Effector CD4-positive, alpha-beta T cell (primary cell): ENCODE data around the gene PTCD2.

Experiments
- DNase-seq: peaks from one replicate; pipeline ENCODE4 v3.0.0-alpha.2; 2020

The PTCD2 gene

GRCh38 chr5:72352616-72353015 lies 32.4 kb downstream of the PTCD2 start:
- DNase-seq = no peak

- DNase-seq = no peak
Measured at GRCh38 chr5:72353046-72353445, 32.9 kb downstream of the PTCD2 start.

DNA sequence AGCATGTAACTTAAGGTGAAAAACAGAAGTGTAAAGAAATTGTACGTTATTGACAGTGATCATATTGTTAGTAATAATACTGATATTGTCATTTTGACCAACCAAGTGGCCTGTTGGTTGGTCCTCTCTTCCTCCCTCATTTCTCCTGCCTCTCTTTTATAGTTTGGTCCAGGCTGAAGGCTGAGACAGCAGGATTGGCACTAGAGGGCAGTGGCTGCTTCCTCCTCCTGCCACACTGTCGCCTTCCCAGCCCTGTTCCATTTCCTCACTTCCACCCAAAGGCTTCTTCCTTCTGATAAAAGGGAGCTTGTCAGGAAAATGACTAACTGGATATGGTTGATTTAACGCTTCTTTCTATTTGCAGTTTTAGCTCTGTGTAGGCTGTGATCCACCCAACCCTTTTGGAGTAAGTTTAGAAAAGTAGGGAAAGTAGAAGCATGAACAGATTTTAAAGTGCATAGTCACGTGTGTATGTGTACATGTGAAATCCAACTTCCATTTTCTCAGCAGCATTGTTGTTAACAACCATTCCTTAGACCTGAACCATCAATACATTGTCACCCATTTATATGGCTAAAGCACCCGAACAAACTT lies 35.6 kb downstream of the PTCD2 start:
- DNase-seq = no peak

GRCh38 chr5:72356361-72356760 lies 36.2 kb downstream of the PTCD2 start:
- DNase-seq = no peak

GRCh38 chr5:72358925-72359324 lies 38.8 kb downstream of the PTCD2 start:
- no peak for DNase-seq

- DNase-seq = no peak
Measured at GRCh38 chr5:72359886-72360285, 39.7 kb downstream of the PTCD2 start.

DNA sequence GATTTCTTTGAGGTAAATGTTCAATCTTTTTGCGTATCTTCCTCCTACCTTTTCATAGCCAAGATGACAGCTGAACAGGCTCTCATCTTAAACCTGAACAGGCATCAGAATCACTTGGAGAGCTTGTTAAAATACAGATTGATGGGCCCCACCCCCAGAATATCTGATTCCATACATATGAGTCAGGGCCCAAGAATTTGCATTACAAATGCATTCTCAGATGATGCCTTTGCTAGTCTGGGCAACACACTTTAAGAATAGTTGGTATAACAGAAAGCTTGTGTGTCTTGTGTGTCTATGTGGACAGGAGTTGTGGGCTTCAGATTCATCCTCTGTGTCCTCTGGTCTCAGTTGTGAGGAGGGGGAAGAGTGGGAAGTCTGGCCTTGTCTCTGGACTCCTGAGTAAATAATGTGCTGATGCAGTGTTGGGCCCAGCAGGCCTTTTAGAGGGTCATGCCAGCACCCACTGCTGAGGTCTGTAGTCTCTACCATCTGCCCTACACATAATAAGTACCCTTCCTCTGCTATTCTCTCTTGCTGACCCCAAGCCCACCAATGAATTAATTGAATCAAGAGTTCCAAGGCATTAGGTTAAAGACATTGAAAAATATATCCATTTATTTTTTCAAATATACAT lies 43.1 kb downstream of the PTCD2 start:
- no peak for DNase-seq

- no peak for DNase-seq
Measured at GRCh38 chr5:72364171-72364570, 44.0 kb downstream of the PTCD2 start.

DNA sequence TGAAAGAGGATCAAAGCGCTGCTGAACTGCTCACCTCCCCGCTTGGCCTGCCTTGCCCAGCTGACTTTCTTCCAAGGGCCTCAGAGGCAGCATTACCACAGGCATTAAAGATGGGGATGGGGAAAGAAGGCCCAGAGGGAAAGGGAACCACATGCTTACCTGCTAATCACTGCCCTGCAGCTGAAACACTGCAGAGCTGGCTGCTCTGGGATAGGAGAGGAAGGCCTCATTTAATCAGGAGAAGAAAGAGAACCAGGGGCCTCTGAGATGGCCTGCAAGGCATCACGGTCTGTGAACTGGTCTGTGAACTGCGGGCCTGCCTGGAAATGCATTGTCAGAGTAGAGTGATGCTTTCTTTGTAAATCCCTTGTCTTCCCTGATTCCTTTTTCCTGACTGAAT lies 44.8 kb downstream of the PTCD2 start:
- no peak for DNase-seq

DNA sequence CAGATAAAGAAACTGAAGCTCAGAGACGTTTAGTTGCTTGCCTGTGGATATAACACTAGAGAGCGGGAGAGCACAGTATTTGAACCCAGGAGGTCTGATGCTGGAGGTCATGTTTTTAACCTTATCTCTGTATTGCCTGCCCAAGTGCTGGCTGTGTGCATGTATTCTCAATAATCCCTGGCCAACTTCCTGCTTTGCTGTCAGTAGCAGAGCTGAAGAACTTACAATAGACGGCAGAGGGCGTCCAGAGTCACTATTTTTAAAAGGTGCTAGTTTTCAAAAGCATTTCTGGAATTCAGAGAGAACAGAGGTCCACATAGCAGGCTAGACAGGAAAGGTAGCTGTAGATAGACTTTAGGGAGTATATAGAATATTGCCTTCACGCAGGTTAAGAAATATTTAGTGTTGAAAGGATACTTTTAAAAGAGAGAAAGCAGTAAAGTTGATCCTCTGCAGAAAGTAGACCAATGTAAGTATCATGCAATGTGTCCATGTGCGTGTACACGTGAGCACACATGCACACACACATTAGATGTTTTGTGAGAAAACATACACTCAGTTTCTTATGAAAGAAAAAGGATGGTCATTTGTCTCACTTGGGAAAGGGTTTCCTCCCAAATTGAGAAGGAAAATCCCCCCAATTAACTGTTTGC lies 46.3 kb downstream of the PTCD2 start:
- DNase-seq = no peak

GRCh38 chr5:72368271-72368670 lies 48.1 kb downstream of the PTCD2 start:
- no peak for DNase-seq

DNA sequence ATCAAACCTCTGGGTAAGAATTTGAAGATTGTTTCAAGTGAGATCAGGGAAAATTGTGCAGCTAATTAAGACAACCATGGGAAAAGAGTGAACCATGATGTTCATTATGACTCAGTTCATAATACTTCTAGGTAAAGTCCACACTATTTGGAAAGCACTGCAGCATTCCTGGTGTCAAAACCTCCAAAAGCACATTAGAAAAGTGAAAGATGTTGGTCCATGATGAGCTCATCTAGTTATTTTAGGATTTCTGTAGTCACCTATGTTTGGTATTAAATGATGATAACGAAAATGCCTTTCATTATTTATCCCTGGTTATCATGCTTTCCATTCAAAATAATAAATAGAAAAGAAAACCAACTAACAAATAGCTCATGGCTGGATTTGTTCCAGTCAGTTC lies 49.1 kb downstream of the PTCD2 start:
- DNase-seq = no peak

DNA sequence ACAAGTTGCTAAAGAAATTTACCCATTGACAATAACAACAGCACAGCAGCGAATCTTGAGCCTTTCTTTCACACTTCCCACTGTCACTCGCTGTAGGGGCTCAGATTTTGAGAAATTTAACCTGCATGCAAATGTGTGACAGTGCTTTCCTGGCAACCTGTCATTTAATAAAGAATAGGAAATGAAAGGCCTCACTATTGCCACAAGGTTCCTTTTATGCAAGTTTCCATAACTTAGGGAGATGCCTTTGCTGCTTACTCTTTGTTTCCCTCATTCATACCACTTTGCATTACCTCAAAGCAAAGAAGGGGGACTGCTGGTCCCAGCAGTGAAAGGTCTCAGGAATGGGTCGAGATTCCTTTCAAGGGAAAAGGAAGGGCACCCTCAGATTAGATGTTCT lies 49.5 kb downstream of the PTCD2 start:
- no peak for DNase-seq

DNA sequence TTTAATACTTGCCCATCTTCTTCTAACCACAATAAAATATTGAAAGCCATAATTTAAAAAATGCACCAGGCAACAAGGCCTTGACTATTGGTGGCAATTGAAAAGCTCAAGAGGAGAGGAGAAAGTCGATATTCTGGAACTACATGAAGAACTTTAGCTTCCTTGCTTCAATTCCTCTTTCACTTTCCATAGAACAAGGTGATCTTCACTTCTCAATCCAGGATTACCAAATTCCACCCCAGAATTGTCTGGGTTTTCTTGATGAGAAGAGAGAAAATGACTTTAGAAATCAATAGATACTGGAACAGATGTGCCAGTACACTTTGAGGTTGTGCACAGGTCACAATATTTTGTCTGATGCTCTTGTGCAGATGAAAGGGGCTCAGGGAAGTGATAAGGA lies 52.2 kb downstream of the PTCD2 start:
- DNase-seq = no peak

DNA sequence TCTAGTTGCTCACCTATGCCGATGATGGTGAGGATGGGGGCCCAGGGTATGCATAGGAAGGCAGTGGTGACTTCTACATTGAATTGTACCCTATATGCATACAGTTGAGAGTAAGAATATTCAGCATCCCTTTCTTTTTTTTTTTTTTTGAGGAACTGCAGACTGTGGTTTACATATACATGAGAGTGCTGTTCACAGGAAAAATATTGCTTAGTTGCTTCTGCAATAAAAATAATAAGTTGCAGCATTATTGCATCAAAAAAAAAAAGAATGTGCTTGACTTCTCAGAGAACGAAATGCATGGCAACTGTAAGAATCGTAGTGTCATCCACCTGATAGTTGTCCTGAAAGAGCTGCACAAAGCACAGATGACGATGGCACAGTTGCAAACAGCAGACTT lies 52.8 kb downstream of the PTCD2 start:
- no peak for DNase-seq

DNA sequence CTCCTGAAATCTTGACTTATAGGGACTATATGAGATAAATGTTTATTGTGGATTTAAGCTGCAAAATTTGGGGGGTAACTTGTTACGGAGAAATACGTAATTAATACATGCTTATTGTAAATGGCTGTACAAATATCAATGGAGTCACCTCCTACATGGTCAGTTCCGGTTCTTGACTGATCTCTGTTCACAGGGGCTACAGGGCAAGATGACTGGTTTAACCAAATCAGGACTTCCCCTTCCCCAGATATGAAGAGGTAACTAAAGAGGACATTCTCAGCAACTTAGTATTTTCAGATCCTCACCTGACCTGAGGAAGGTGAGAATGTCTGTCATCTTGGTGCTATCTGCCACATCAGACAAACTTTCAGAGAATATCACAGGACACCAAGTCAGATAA lies 54.7 kb downstream of the PTCD2 start:
- no peak for DNase-seq

DNA sequence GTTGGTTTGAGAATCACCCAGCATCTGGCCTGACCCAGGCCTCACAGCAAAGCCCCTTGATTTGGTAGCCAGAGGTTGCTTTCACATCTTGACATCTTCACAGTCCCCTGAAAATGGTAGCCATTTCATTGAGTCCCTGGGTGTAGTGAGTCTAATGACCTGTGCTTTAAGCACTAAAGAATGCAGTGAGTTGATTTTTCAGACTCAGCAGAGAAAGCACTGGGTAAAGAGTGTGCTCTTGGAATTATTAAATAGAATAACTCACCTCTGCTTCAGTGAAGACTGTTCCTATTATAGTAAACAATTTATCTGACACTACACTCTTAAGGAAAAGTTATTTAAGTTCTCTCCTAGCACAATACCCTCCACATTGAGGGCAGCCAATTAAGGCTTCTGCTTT lies 56.2 kb downstream of the PTCD2 start:
- no peak for DNase-seq

- no peak for DNase-seq
Measured at GRCh38 chr5:72377910-72378638, 57.9 kb downstream of the PTCD2 start.

GRCh38 chr5:72378639-72379289 lies 58.6 kb downstream of the PTCD2 start:
- DNase-seq = no peak

DNA sequence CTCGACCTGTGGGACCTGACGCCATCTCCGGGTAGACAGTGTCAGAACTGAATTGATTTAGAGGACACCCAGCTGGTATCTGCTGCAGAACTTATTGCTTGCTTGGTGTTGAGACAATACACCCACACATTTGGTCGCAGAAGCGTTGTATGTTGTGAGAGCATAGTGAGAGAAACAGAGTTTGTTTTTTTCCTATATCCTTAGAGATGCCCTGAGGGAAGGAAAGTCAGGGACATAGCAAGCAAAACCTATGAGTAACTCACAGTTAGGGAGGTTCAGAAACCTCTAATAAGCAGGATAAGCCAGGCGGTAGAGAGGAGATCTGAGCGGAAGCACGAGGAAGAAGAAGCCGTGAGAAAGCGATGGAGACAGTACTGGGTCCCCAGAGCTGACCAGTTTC lies 59.8 kb downstream of the PTCD2 start:
- DNase-seq = no peak

GRCh38 chr5:72380492-72381274 lies 60.5 kb downstream of the PTCD2 start:
- no peak for DNase-seq

DNA sequence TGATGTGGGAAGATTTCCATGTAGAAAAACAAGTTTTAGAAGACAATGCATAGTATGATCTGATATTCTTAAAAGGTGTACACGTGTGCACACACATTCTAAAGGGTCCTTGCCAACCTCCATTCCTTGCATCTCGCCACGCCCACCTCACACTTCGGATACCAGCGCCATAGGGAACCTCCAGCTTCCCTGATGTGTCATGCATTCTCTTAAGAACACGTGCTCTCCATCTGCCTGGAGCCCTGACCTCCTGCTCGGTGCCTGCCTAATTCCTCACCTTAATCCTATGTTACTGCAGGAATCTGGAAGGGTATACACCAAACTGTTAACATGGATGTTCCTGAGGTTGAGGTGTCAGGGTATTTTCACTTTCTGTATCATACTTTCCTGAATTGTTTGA lies 63.1 kb downstream of the PTCD2 start:
- DNase-seq = no peak

- no peak for DNase-seq
Measured at GRCh38 chr5:72383726-72384125, 63.6 kb downstream of the PTCD2 start.
